ENCODE measurements around the gene LRRC72. TPM values are rescaled to one million over a fixed set of nuclear protein-coding genes. Genes with fewer than 3 reads are reported as not detected.
"Not testable (repeated sequence)": the region's sequence is repeated elsewhere in the genome, so short reads cannot be mapped to it uniquely, and the experiment has no call there.

The LRRC72 gene
- total RNA-seq, 4 donors from 2014 or later: not detected

DNA sequence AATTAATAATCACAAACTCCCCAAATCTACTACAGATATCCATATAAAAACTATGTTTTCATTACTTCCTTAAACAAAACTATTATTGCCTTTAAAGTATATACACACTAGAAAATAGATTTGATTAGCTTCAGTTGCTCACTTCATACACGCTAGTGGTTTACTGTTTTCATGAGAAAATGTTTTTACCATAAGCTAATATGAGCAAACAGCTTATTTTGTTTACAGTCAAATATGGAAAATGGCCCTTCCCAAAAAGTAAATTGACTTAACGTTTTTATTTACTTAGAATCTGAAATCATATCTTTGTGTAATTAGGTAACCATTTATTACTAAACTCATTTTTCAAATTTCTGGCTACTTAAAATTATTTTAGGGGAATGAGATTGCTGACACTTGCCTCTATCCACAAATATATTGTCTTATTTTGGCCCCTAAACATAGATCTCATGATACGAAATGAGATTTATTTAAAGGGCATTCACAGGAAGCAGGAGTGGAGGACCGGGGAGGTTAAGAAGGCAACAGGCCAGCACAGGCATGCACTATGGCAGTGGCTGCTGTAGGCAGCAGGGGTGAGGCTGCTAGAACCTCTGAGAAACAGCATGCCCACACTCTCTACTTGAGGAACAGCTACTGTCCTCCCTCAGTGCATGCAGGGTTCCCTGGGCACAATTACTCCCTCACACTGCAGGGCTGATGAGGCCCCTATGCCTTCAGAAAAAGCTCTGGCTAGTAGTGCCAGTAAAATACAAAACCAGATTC, 31.5 kb upstream of the LRRC72 start:
- in situ Hi-C loops (cut with MboI; ENCODE audit: low pct_ligation_motif_present in 1 of 4, low pct_unique_long_range_greater_than_20kb in 1 of 4, low sequenced_read_pairs in 3 of 4): no loop called here
- H3K27me3 ChIP-seq: no peaks in the 10 kb centered on the region
- no peak overlapping the region for H3K4me3 ChIP-seq
- H3K4me1 ChIP-seq: peaks cover 0 to 22% (median 3%) of the 10 kb centered on the region in 4 donors
- intact Hi-C loops (cut with DNase I; ENCODE audit: low total_unique reads): no loop called here
- WGBS, 2 donors (ENCODE audit: low coverage in 1 of 2): 55 to 64% methylated on average over 4 of the region's 4 CpGs
- no peak overlapping the region for H3K27ac ChIP-seq
- H3K36me3 ChIP-seq: no peaks in the 10 kb centered on the region
- no peak for DNase-seq
- H3K9me3 ChIP-seq: no peaks in the 10 kb centered on the region
- TF ChIP-seq POLR2AphosphoS5 (IDR thresholded peaks at IDR 0.05) (no peak), EP300 (IDR thresholded peaks at IDR 0.05; ENCODE audit: low read depth) (no peak), POLR2A (IDR thresholded peaks at IDR 0.05) (no peak)
- TF ChIP-seq, protein P1, sequence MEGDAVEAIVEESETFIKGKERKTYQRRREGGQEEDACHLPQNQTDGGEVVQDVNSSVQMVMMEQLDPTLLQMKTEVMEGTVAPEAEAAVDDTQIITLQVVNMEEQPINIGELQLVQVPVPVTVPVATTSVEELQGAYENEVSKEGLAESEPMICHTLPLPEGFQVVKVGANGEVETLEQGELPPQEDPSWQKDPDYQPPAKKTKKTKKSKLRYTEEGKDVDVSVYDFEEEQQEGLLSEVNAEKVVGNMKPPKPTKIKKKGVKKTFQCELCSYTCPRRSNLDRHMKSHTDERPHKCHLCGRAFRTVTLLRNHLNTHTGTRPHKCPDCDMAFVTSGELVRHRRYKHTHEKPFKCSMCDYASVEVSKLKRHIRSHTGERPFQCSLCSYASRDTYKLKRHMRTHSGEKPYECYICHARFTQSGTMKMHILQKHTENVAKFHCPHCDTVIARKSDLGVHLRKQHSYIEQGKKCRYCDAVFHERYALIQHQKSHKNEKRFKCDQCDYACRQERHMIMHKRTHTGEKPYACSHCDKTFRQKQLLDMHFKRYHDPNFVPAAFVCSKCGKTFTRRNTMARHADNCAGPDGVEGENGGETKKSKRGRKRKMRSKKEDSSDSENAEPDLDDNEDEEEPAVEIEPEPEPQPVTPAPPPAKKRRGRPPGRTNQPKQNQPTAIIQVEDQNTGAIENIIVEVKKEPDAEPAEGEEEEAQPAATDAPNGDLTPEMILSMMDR (IDR thresholded peaks at IDR 0.05): no peak

DNA sequence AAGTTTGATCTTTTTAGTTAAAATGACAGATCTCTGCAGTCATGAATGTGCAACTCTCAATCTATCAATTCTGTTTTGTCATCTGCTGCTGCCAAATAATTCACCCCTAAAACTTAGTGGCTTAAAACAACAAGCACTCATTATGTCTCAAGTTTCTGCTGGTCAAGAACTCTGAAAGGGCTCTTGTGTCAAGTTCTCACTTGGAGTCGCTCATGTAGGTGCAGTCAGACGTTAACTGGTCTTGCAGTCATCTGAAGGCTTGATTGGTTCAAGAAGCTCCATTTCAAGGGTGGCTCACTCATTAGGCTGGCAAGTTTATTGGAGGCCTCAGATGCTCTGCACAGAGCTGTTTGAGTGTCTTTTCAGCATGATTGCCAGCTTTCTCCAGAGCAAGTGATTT, 28.5 kb upstream of the LRRC72 start:
- in situ Hi-C loops (cut with MboI; ENCODE audit: low pct_ligation_motif_present in 1 of 4, low pct_unique_long_range_greater_than_20kb in 1 of 4, low sequenced_read_pairs in 3 of 4) (no loop called here), intact Hi-C loops (cut with DNase I; ENCODE audit: low total_unique reads) (no loop called here)
- DNase-seq: no peak
- Histone ChIP-seq H3K9me3 (no peaks in the 10 kb centered on the region), H3K27ac (no peak overlapping the region), H3K36me3 (no peaks in the 10 kb centered on the region), H3K4me3 (no peak overlapping the region), H3K27me3 (no peaks in the 10 kb centered on the region), H3K4me1 (peaks cover 0 to 7% (median 0%) of the 10 kb centered on the region in 4 donors)
- no peak for TF ChIP-seq POLR2AphosphoS5 (IDR thresholded peaks at IDR 0.05)
- TF ChIP-seq EP300 (IDR thresholded peaks at IDR 0.05; ENCODE audit: low read depth): no peak
- TF ChIP-seq POLR2A (IDR thresholded peaks at IDR 0.05): no peak
- TF ChIP-seq, protein P1 (IDR thresholded peaks at IDR 0.05): no peak
- WGBS, 2 donors (ENCODE audit: low coverage in 1 of 2): 90 to 94% methylated on average over 2 of the region's 2 CpGs

DNA sequence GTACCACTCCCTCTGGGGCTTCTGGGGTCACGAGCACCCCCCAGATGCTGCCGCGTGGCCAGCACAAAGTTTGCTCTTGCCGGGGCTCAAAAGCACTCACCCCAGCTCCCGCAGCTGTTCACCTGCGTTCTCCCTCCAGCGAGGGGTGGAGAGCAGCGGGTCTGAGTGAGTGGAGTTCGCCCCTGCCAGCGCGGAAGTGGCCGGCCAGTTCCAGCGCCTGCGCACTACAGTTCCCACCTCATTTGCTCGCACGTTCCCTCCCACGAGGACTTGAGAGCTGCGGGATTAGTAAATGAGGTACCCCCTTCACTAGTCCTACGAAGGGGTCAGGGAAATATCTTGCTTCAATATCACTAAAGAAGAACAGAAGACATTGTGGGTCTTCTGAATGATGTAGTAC, 24.3 kb upstream of the LRRC72 start:
- Histone ChIP-seq H3K9me3 (no peaks in the 10 kb centered on the region), H3K27ac (no peak overlapping the region), H3K36me3 (no peaks in the 10 kb centered on the region), H3K4me3 (no peak overlapping the region), H3K27me3 (no peaks in the 10 kb centered on the region), H3K4me1 (no peaks in the 10 kb centered on the region)
- intact Hi-C loops (cut with DNase I; ENCODE audit: low total_unique reads) (no loop called here), in situ Hi-C loops (cut with MboI; ENCODE audit: low pct_ligation_motif_present in 1 of 4, low pct_unique_long_range_greater_than_20kb in 1 of 4, low sequenced_read_pairs in 3 of 4) (no loop called here)
- 92% methylated on average over 19 of the region's 19 CpGs; no CpG with 5 or more reads in 1 of the 2 donors for WGBS, 2 donors (ENCODE audit: low coverage in 1 of 2)
- no peak for DNase-seq
- TF ChIP-seq EP300 (IDR thresholded peaks at IDR 0.05; ENCODE audit: low read depth): no peak

DNA sequence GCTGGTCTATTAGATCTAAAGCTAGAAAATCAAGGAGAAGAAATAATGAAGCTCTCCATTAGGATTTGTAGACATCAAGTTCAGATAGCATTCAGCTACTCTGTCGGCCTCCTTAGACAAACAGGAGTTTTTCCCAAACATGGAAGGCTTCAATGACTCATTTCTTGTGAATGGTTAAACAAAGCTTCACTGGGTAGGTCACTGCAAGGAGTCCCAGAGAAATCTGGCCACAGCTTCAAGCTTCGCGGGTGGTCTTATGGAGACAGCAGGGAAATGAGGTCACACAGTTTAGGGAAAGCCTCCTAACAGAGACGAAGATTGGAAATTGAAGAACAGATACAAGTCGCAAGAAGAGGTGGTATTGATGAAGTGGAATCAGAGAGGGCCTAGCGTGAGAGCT, 22.6 kb upstream of the LRRC72 start:
- TF ChIP-seq, protein P1 (IDR thresholded peaks at IDR 0.05): no peak
- TF ChIP-seq POLR2A (IDR thresholded peaks at IDR 0.05) (no peak), POLR2AphosphoS5 (IDR thresholded peaks at IDR 0.05) (no peak)
- in situ Hi-C loops (cut with MboI; ENCODE audit: low pct_ligation_motif_present in 1 of 4, low pct_unique_long_range_greater_than_20kb in 1 of 4, low sequenced_read_pairs in 3 of 4): no loop called here

DNA sequence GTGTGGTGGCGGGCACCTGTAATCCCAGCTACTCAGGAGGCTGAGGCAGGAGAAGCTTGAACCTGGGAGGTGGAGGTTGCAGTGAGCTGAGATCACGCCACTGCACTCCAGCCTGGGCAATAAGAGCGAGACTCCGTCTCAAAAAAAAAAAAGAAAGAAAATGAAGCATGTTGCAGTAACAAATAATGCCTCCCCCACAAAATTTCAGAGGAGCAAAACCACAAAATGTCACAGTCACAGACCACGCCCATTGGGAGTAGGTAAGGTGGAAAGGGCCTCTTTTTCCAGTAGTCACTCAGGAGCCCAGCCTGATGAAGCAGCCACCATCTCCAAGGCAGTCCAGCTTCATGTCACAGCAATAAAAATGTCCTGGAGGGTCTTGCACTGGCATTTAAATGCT, 20.2 kb upstream of the LRRC72 start:
- H3K9me3 ChIP-seq; intact Hi-C loops (cut with DNase I; ENCODE audit: low total_unique reads); H3K4me1 ChIP-seq; in situ Hi-C loops (cut with MboI; ENCODE audit: low pct_ligation_motif_present in 1 of 4, low pct_unique_long_range_greater_than_20kb in 1 of 4, low sequenced_read_pairs in 3 of 4); H3K36me3 ChIP-seq; H3K27ac ChIP-seq; H3K4me3 ChIP-seq; H3K27me3 ChIP-seq; DNase-seq: not testable (repeated sequence)
- WGBS, 2 donors (ENCODE audit: low coverage in 1 of 2): 92 to 95% methylated on average over 3 to 5 of the region's 5 CpGs

More for the DNA sequence above, 22.6 kb upstream of the LRRC72 start:
- Histone ChIP-seq H3K9me3 (no peaks in the 10 kb centered on the region), H3K36me3 (no peaks in the 10 kb centered on the region), H3K4me3 (no peak overlapping the region), H3K4me1 (no peaks in the 10 kb centered on the region), H3K27ac (no peak overlapping the region), H3K27me3 (no peaks in the 10 kb centered on the region)
- DNase-seq: no peak
- intact Hi-C loops (cut with DNase I; ENCODE audit: low total_unique reads): no loop called here
- WGBS, 2 donors (ENCODE audit: low coverage in 1 of 2): 66 to 82% methylated on average over 6 of the region's 6 CpGs

Measured in transverse colon (tissue), 4 donors.